ENCODE data around the gene ANKAR.
"Not testable (repeated sequence)": the region's sequence is repeated elsewhere in the genome, so short reads cannot be mapped to it uniquely, and the experiment has no call there.

ANKAR gene

DNA sequence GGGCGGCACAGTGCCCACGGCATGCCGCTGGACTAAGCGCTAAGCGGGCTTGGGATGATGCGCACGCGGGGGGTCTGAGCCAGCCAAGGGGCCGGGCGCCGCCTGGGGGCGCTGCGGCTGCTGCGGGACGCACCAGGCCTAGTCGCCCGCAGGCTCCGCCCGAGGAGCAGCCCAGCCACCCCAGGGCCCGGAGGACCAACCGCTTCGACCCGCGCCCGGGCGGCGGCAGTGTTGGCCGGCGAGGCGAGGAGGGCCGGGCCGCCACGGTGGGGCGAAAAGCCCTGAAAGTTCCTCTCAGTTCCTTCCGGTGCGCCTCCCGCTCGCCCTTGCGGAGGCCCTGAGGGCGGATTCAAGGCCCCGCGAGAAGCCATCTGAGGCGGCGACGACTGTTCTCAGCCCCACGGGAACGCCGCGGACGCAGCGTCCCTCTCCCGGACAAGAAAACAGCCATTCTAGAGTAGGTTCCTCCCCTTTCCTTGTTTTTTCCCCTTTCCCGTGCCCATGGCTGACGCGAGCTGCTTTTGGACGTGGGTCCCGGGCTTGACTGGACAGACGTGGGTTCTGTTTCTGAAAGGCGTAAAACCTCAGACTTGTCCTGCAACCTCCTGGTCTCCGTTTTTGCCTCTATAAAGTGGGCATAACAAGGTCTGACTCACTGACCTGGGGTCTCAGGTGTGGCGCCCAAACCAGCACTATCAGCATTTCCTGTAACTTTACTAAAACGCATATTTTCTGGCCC, at the start of gene ANKAR:
Gene ANKAR (plus strand): TSS at position 297 of the 739 bp plus-strand sequence. CDS start 1,821 bp downstream, outside the sequence.
- FAIRE-seq, result peak; percentile 63

DNA sequence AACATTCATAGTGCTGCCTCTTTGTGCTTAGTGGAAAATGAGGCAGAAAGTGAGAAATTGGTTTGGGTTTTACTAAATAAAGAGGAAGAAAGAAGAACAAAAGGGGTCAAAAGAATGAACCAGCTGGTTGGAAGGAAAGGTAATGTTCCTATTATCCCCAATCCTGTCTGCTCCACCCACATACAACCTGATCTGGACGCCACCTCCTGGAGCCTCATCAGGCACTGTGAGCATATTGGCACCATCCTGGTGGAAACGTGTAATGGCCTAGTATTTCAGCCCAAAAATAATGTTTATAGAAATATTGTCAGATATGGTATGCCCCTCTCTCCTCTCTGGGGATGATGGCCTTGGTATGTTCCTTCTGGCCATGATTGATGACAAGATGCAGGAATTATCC, 48.8 kb upstream of the ANKAR start:
- DNase-seq (ENCODE audit: low spot score) (no peak), FAIRE-seq (no peak)

More for the DNA sequence above, at the start of gene ANKAR:
- DNase-seq (ENCODE audit: low spot score), result peak; percentile 94

GRCh38 chr2:189627789-189628188, 46.7 kb upstream of the ANKAR start:
- no peak for FAIRE-seq
- no peak for DNase-seq (ENCODE audit: low spot score)

GRCh38 chr2:189628817-189629530, 45.5 kb upstream of the ANKAR start:
- FAIRE-seq (no peak), DNase-seq (ENCODE audit: low spot score) (no peak)

- FAIRE-seq, result no peak
These were observed 44.7 kb upstream of the ANKAR start for GRCh38 chr2:189629531-189630453.

DNA sequence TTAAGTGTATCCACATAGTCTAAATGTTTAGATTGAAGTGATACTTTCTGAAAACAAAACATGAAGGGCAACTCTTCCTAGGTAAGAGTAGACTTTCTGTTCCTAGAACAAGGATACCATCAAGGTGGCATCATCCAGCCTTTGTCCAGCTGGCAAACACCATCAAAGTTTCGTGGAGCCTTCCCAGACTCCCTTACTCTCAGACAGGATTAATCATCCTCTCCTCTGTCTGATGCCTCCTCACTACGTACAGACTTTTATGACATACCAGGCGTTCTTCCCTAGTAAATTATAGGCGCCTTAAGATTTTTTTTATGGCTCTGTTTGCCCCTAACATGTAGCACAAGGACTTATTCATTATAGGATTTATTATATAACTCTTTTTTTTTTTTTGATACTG, 42.6 kb upstream of the ANKAR start:
- FAIRE-seq (no peak), DNase-seq (ENCODE audit: low spot score) (peak; percentile 42)

More at GRCh38 chr2:189629531-189630453, 44.7 kb upstream of the ANKAR start:
- DNase-seq (ENCODE audit: low spot score), result no peak

DNA sequence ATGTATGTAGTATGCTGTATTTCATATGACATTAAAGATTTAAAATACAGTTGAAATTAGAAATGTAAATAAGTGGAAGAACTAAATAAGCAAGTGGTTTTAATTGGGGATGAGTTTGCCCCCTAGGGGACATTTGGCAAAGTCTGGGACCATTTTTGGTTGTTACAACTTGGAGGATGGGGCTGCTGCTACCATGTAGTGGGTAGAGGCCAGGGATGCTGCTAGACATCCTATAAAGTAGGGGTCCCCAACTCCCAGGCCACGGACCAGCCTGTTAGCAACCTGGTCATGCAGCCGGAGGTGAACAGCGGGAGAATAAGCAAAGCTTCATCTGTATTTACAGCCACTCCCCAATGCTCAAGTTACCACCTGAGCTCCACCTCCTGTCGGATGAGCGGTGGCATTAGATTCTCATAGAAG, 41.1 kb upstream of the ANKAR start:
- DNase-seq (ENCODE audit: low spot score), result no peak
- no peak for FAIRE-seq

DNA sequence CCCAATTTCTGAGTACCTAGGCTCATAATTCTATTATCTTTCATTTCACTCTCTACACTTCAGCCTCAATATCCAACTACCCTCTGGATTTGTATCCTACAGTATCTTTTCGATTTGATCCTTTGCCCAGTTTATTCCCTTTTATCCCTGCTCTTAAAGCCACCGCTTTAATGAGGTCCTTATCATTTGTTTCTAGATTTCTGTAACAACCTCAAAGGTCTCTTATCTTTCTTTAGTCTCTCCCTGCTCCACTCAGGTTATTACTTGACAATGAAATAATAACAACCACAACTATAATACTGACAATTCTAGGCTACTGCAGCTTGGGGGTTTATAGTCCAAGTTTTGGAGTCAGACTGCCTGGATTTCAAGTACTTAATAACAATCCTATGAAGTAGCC, 39.1 kb upstream of the ANKAR start:
- FAIRE-seq, result no peak
- DNase-seq (ENCODE audit: low spot score), result no peak

GRCh38 chr2:189638301-189639006, 36.0 kb upstream of the ANKAR start:
- FAIRE-seq (no peak), DNase-seq (ENCODE audit: low spot score) (no peak)

GRCh38 chr2:189639007-189639609, 35.4 kb upstream of the ANKAR start:
- DNase-seq (ENCODE audit: low spot score) (no peak), FAIRE-seq (no peak)

- no peak for FAIRE-seq
- no peak for DNase-seq (ENCODE audit: low spot score)
These were observed 33.5 kb upstream of the ANKAR start for GRCh38 chr2:189641002-189641401.

DNA sequence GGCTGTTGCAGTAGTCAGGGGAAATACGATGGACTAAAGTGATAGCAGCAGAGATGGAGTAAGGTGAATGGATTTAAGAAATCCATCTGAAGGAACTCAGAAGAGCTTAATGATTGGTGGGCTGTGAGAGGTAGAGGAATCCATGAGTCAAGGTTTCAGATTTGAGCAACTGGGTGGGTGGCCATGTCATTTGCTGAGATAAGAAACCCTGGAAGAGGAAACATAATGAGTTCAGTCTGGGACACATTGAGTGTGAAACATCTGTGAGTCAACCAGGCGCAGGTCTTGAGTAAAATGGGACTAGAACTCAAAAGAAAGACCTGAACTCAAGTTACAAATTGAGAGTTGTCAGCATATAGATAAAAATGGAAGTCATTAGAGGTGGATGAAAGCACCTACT, 32.9 kb upstream of the ANKAR start:
- no peak for DNase-seq (ENCODE audit: low spot score)

GRCh38 chr2:189646521-189646920, 27.9 kb upstream of the ANKAR start:
- FAIRE-seq, result no peak
- DNase-seq (ENCODE audit: low spot score), result no peak

More for the DNA sequence above, 32.9 kb upstream of the ANKAR start:
- peak; percentile 42 for FAIRE-seq

DNA sequence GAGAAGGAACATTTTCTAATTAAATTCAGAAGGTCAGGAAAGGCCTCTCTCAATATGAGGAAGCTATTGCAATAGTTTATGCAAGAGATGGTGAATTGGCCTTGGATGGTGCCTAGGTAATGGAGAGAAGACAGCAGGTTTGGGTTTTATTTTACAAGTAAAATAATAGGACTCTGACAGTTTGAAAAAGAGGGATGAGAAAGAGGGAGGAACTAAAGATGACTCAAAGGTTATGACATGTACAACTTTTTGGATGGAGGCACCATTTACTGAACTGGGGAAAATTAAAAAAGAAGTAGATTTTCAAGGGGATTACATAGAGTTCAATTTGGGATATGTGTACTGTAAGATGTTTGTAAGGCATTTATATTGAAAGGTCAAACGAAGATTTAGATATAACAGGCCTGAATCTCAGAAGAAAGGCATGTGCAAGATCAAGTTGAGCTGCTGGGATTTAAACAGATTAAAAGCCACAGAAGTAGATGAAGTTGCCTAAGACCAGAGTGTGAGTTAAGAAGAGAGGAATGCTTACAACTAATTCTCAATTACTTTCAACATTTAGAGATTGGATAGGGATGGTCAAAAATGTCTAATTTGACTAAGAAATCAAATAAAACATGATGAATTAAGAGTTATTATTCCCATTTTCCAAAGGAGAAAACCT, 25.5 kb upstream of the ANKAR start:
- no peak for FAIRE-seq
- DNase-seq (ENCODE audit: low spot score), result no peak

- FAIRE-seq (no peak), DNase-seq (ENCODE audit: low spot score) (no peak)
These were observed 23.2 kb upstream of the ANKAR start for GRCh38 chr2:189651284-189651683.

DNA sequence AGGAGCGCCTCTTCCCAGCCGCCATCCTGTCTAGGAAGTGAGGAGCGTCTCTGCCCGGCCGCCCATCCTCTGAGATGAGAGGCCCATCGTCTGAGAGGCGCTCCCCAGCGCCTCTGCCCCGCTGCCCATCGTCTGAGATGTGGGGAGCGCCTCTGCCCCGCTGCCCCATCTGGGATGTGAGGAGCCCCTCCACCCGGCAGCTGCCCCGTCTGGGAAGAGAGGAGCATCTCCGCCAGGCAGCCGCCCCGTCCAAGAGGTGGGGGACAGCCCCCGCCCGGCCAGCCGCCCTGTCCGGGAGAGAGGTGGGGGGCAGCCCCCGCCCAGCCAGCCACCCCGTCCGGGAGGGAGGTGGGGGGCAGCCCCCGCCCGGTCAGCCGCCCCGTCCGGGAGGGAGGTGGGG, 21.0 kb upstream of the ANKAR start:
- FAIRE-seq; DNase-seq (ENCODE audit: low spot score): not testable (repeated sequence)

GRCh38 chr2:189654641-189655040, 19.8 kb upstream of the ANKAR start:
- DNase-seq (ENCODE audit: low spot score), result no peak
- FAIRE-seq, result no peak

GRCh38 chr2:189657867-189658266, 16.6 kb upstream of the ANKAR start:
- no peak for FAIRE-seq
- no peak for DNase-seq (ENCODE audit: low spot score)

GRCh38 chr2:189658306-189659212, 15.9 kb upstream of the ANKAR start:
- FAIRE-seq (no peak), DNase-seq (ENCODE audit: low spot score) (no peak)
